GM19023 (cell line): Measurements from ENCODE around the gene IRF8.

Experiments used
- ATAC-seq: cut with Tn5 transposase; IDR thresholded peaks from one replicate; pipeline ENCODE4 v1.9.1; 2021; ENCODE audit warnings: mild to moderate bottlenecking, moderate library complexity; ENCODE audit not compliant: unreplicated experiment

IRF8 gene

GRCh38 chr16:85912211-85912974 is 13.4 kb downstream of the IRF8 start:
- ATAC-seq: no peak

DNA sequence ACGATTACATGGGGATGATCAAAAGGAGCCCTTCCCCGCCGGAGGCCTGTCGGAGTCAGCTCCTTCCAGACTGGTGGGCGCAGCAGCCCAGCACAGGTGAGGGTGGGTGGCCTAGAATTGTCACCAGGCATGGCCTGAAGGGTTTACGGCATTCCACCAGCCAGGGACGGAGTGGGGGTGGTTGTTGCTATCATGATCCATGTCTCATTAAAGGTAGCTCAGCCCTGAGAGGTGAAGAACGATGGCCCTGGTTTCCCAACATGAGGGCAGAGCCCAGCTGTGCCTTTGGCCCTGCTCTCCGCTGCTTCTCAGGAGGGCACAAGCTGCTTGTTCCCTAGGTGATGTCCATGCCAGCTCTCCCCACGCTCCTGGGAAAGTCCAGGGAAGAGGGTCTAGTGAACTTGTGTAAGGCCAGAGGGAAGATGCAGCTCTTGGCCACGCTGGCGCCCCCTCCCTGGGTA is 14.2 kb downstream of the IRF8 start:
- ATAC-seq: no peak

- no peak for ATAC-seq
Observed at GRCh38 chr16:85913688-85914422, 14.9 kb downstream of the IRF8 start.

DNA sequence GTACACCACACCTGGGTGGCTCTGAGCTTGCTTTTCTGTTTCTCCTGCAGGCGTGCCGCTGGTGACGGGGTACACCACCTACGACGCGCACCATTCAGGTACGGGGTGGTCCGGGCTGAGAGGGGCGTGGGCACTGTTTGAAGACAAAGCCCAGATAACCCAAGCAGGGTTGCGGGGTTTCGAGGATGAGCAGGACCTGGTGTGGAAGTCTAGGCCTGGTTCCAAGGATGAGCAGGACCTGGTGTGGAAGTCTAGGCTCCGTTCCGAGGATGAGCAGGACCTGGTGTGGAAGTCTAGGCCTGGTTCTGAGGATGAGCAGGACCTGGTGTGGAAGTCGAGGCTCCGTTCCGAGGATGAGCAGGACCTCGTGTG is 15.4 kb downstream of the IRF8 start:
- ATAC-seq: no peak

DNA sequence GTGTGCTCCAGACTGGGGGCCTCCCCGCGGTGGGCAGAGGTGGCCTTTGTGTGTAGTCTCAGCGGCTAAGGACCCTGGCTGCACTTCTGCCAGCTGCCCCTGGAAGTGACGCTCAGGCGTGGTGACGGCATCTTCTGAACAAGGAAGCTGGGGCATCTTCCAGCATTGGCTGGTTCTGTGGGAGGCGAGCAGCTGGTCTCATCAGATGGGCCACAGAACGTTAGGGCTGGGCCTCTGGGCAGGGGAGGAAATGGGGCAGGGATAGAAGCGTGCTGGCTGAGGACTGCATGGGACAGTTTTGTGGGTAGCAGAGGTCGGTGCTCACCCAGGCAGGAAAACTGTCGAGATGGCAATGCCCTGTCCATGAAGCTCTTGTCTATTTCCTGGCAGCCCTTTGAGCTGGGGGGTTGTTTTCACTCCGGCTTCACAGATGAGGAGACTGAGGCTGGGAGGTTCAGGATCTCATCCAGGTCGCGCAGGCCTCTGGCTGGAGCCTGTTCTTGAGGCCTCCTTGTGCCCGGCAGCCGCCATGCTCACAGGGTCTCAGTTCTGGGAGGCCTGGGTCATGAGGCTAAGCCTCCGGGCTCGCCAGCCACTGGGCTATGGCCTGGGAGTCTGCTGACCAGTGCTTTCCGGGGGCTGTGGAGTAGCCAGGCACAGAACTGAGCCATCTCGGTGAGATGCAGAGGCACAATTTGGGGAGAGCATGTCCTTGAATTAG is 16.3 kb downstream of the IRF8 start:
- ATAC-seq: no peak

GRCh38 chr16:85916141-85916890 is 17.4 kb downstream of the IRF8 start:
- no peak for ATAC-seq

- no peak for ATAC-seq
Observed at GRCh38 chr16:85917012-85917411, 18.1 kb downstream of the IRF8 start.

- no peak for ATAC-seq
Observed at GRCh38 chr16:85917959-85918358, 19.0 kb downstream of the IRF8 start.

- ATAC-seq: no peak
Observed at GRCh38 chr16:85918436-85918835, 19.5 kb downstream of the IRF8 start.

GRCh38 chr16:85919271-85920267 is 20.6 kb downstream of the IRF8 start:
- ATAC-seq: no peak

DNA sequence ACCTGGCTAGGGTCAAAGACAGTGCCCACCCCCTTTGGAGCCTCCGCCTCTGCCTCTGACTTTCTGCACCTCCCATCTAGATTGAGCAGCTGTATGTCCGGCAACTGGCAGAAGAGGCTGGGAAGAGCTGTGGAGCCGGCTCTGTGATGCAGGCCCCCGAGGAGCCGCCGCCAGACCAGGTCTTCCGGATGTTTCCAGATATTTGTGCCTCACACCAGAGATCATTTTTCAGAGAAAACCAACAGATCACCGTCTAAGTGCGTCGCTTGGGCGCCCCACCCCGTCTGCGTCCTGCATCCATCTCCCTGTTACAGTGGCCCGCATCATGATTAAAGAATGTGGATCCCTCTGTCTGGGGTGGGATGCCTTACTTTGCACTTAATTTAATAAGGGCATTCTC is 22.1 kb downstream of the IRF8 start:
- no peak for ATAC-seq

GRCh38 chr16:85923153-85924021 is 24.4 kb downstream of the IRF8 start:
- ATAC-seq: no peak

GRCh38 chr16:85924675-85925074 is 25.7 kb downstream of the IRF8 start:
- no peak for ATAC-seq

DNA sequence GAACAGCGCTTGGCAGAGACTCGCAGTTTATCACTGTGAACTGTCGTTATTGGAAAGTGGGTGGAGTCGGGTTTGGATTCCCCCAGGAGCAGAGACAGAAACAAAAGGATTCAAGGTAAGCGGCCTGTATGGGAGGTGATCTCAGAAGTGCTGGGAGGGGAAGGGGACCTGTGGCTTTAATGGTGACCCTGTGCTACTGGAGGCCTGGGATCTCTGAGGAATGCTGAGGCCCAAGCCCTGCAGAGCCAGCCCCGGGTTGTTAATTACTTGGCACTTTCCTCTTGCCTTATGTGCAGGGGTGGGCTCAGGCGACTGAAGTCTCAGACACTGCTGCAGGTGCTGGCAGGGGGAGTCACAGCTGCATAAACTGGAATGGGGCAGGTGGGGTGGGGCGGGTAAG is 27.4 kb downstream of the IRF8 start:
- no peak for ATAC-seq

- ATAC-seq: no peak
Observed at GRCh38 chr16:85927371-85927770, 28.4 kb downstream of the IRF8 start.

GRCh38 chr16:85927959-85928358 is 29.0 kb downstream of the IRF8 start:
- no peak for ATAC-seq

GRCh38 chr16:85928401-85928820 is 29.4 kb downstream of the IRF8 start:
- no peak for ATAC-seq

GRCh38 chr16:85929259-85929721 is 30.3 kb downstream of the IRF8 start:
- ATAC-seq: no peak

DNA sequence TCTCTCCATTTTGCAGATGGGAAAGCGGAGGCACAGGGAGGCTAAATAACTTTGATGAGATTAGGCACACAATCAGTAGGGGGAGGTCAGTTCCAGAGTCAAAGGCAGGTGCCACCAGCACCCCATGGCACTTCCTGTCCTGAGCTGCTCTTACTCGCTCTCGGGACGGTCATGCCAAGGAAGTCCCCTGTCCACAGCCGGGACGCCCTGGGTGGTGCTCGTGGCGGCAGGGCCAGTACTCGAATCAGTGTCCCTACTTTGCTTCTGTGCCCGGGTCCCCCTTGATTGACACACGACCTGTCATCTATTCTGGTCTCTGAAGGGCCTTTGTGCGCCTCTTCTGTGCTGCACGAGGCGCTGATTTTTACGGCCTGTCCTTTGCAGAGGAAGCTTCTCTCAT is 31.3 kb downstream of the IRF8 start:
- no peak for ATAC-seq
